GM23248 (cell line): Measurements from ENCODE around the gene USF2.

Experiments used
- EZH2 ChIP-seq: fragments of 200-600 bp; sonication (generic); IDR thresholded peaks from 2 replicates; pipeline ENCODE4 v1.6.1; 2018; ENCODE audit warnings: antibody characterized with exemption, mild to moderate bottlenecking; ENCODE audit not compliant: insufficient read depth, poor library complexity, severe bottlenecking
- EZH2phosphoT487 ChIP-seq: fragments of 200-600 bp; sonication (generic); IDR thresholded peaks from 2 replicates; pipeline ENCODE4 v1.6.1; 2018; ENCODE audit warnings: antibody characterized with exemption, moderate library complexity, mild to moderate bottlenecking, low read depth; ENCODE audit not compliant: insufficient read depth

- TF ChIP-seq EZH2 (no peak), EZH2phosphoT487 (no peak)
These were observed 60.6 kb downstream of the USF2 start for GRCh38 chr19:35329323-35329722.
